NCI-H524 (cell line): Measurements from ENCODE around the gene BRD1.
"Not testable (repeated sequence)": the region's sequence is repeated elsewhere in the genome, so short reads cannot be mapped to it uniquely, and the experiment has no call there.

Experiments used
- DNase-seq, 2 experiments: peaks; one replicate each; lab custom pipeline; 2025; lab: John Stamatoyannopoulos, UW

Gene BRD1

DNA sequence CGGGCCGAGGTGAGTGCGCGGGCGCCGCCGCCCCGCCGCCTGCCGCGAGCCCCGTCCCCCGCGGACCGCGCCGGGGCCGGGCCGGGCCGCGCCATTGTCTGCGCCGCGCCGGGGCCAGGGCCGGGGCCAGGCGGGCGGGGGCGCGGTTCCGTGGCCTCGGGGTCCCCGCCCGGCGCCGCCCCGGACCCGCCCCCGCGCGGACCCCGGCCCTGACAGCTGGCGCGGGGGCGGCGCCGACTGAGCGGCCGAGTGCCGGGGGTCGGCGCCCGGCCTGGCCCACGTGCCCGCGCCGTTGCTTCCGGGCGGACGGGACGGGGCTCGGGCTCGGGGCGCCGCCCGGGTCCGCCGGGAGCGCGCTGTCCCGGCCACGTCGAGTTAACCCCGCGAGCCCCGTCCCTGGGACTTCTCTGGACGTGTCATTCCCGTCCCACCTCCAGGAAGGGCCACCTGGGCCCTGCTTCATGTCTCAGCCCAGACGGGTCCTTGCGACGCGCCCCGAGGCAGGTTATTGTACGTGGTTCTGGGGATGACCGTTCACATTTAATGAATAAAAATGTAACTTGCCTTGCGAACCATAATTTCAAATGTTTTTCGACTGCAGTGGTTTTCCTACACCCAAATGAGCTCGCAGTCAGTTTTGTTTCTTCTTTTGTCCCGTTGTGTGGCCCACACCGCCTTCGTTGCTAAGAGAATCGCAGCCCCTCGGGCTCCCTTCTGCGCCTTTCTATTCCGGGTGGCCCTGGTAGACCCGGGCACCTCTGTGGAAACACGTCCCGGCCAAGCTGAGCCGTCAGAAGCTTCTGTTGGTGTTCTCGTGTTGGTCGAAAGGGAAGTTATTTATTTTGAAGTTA, 26.5 kb upstream of the BRD1 start:
- DNase-seq, result no peak

GRCh38 chr22:49852898-49853894, 25.5 kb upstream of the BRD1 start, which contains the start of gene ZBED4:
ZBED4 (plus strand) TSS chr22:49853844; CDS start chr22:49883663, 29,819 bp downstream.
- DNase-seq, result peak; percentile 94 to 97

GRCh38 chr22:49852568-49852897, 24.9 kb upstream of the BRD1 start:
- DNase-seq, result not testable (repeated sequence)

DNA sequence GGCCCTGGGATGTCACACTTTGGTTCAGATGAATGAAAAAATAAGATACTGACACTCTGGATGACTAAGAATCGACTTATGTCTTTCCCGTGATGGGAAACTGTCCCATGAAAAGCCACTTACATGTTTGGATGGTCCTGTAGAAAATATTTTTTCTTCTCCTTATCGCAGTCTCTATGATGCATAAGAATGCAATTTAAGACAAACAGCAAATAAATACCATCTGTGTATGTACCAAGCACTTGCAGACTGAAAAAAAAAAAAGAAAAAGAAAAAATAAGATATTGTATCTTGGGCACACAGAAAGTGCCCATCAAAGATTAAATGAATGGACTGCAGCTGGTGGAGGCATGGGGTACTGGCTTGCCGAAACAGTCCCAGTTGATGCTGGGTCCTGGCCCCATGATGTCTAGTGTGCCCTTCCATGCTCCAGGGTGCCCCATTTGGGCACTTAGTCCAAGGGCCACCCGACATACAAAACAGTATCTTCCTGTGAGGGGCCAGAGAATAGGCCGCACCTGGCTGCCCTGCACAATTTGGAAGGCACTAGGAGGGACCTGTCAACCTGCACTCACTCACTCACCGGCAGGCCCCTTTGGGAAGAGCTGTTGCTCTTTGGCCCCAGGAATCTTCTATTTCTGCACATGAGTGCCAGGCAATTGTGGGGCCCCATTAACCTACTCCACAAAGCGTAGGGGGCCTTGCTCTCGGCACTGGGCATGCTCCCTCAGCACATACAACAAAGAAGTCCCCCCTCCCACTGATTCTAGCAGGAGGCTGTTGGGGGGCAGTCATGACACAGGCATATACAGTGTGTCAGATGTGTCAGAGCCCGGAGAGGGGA, 23.5 kb upstream of the BRD1 start:
- no peak for DNase-seq

DNA sequence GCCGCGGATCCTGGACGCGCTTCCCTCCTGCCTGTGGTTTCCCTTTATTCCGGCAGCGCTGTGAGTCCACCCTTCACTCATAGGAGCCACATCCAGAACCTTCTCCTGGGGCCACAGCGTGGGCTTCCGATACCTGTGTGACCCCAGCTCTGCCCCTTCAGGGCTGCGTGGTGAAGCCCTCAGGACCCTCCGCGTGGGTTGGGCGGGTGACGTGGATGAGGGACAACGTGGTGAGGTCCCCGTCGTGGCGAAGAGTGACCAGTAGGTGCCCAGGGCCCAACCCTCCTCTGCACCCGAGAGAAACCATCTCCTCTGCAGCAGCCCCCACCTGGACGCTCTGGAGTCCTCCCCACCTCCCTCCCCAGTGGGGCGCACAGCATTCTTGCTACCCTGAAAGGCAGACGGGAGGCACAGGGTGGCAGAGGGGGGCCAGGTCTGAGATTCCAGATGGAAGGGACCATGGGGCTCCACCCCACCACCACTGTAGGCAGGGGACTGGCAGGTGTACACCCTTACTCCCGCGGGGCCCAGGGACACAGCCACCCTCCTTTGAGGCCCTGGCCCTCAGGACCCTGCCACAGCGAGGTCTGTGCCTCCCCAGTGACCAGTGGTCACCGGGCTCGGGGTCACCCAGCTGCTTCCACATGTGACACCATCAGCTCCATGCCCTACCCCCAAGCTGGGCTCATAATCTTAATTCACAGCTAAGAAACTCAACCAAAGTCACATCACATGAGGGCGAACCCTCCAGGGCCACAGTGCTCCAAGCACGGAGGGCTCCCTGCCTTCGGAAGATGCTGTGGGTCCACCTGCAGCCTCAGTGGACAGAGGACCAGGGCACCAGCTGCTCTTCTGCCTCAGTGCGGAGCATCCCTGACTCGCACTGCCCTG, 22.6 kb upstream of the BRD1 start:
- no peak for DNase-seq

DNA sequence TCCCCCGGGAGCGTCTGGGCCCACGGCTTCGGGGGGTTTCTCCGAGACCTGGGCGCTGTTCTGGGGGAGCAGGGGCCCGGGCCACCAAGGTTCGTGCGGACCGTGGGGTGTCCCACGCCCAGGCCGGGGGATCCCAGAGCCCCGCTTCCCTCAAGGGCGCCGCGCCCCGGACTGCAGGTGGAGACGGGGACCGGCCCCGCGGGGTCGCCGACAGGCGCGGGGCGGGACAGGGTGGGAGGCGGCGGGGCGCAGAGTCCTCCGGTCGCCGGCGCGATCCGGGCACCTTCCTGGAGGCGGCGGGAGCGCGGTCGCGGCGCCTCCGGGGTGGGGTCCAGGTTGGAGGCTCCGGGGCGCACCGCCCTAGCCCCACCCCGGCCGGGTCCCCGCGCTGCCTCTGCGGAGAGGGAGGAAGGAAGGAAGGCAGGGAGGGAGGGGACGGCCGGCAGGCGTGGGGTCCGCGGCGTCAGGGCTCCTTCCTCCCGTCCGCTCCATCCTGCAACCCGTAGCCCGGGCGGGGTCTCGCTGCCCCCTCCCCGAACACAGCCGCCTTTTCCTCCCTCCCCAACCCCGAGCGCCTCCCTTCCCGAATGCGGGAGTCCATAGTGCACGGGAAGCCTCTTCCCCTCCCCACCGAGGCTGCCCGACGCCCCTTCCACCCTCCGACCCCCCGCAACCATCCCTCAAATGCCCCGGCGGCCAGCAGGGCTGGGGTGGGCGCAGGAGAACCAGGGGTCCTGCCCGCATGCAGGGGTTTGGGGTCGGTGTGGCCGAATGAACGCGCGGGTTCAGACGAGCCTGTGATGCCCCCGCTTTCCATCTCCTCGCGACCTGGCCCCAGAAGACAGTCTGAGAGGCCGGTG, 21.7 kb upstream of the BRD1 start:
- no peak for DNase-seq

GRCh38 chr22:49848690-49849160, 21.1 kb upstream of the BRD1 start:
- DNase-seq, result no peak

GRCh38 chr22:49847751-49848689, 20.3 kb upstream of the BRD1 start:
- DNase-seq, result no peak

DNA sequence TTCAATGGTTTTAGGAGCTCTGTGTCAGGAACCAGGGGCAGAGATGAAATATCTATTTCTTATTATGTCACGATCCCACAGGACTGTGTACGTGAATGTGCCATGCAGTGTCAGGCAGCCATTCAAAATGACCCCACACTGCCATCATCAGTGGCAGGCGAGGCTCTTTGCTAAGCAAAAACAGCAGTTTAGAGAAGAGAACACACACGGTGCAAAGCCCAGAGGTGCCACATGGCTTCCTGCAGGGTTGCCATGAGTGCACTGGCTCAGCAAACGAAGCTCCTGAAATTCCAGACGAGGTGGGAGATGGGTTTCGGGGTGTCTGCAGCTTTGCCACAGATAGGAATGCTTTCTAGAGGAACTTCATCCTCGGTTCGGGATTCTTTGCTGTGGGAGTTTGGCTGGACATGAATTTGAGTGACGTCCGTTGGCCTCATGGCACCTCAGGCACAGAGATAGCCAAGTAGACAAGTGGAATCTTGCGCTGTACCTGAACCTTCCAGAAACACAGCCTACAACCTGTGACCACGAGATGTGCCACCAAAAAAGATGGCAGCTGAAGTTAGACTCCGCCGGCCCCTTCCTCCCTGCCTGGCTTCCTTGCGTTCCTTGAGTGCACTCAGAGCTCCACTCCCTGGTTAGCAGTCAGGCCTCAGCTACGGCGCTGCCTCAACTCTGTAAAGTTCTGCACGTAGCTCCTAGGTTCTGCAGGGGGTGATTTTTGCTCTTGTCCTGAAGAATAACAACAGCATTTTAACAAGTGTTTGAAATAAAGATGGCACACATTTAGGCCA, 18.2 kb upstream of the BRD1 start:
- DNase-seq, result no peak

- no peak for DNase-seq
Measured at GRCh38 chr22:49845241-49845640, 17.6 kb upstream of the BRD1 start.

DNA sequence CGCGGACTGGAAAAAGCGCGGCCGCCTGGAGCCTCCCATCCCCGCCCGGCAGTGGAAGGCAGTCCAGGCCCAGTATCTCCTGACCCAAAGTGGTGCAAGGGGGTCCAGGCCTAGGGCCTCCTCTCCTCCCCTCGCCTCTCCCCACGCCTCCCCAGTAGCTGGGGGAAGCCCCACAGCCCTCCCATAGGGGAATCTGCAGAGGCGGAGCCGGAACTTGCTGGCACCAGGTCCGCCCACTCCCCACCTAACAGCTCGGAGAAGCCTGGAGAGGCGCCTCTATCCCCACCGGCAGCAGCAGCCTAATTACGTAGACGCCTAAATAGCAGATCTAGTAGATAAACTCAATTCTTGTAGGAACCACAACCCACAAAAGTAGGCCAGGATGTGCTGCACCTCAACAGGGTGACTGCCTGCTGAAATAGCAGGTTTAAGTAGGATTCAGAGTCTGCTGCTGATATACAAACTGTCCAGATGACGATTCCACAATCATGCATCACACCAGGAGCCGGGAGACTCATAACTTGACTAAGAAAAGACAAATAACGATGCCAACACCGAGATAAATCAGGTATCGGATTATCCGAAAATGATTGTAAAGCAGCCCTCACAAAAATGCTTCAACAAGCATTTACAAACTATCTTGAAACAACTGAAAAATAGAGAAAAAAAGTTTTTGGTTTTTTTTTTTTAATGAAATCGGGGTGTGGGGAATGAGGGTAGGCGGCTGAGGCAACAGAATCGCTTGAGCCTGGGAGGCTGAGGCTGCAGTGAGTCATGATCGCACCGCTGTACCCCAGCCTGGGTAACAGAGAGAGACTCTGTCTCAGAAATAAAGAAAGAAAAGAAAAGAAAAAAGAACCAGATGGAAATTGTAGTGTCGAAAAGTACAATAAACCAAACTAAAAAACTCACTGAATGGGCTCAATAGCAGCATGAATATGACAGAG, 11.4 kb upstream of the BRD1 start:
- DNase-seq, result no peak

- DNase-seq, result no peak
Measured at GRCh38 chr22:49833340-49834007, 5.8 kb upstream of the BRD1 start.

DNA sequence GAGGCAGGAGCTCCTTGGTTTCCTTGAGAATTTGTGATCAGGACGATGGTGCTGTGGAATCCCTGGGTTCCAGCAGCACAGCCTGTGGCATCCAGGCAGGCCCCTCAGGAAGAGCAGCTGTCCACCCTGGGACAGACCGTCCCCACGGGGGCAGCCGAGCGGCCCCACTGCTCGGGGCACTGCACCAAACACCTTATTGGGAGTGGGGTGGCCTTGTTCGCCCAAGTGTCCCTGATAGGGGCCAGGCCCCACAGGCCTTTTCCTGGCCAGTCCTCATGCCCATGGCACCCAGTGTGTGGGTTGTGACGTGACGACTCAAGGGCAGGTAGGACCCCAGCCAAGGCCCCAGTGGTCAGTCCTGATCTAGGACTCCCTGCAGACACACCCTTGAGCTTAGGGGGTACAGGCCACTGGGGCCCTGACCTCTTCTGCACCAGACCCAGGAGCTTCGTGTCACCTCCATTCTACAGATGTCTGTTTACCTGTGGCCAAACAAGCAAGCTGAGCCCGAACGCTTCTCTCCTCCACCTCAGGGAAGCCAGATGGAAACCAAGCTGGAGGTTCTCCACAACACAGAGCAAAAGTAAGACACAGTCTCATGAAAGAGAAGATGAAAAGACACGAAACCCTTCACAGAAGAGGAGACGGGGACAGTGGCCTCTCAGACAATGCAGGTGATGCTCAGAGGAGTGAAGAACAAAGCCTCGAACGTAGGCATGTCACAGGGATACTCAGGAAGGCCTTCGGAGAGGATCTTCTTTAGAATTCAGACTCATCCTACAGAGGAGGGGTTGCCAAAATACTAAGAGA, 1.6 kb upstream of the BRD1 start:
- DNase-seq, result no peak

DNA sequence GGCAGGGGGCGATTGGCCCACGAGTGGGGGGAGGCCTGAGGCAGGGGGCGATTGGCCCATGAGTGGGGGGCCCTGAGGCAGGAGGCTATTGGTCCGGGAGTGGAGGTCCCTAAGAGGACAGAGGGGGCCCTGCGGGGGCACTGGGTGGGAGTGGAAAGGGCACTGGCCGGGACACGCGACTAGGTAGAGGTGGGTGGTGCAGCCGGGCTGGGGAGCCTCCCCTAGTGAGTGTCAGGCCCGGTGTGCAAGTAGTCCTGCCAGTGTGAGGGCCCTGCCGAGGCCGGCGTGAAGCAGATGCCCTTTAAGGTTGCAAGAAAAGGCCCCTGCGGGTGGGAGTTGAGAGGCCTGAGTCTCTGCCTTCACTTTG, 909 bp upstream of the BRD1 start:
- no peak for DNase-seq

- no peak for DNase-seq
Measured at GRCh38 chr22:49827271-49827852, 311 bp downstream of the BRD1 start.
